SK-N-SH treated with all-trans-retinoic acid at 6 μM for 48 hours (cell line): ENCODE data around the gene LPIN3.

ENCODE experiments used
- ATAC-seq: fragments of 200-7000 bp; cut with Tn5 transposase; 3 replicates; pipeline ENCODE4 v1.9.1; 2020; ENCODE audit warnings: mild to moderate bottlenecking, moderate library complexity
- ARNTL ChIP-seq: fragments of 450-650 bp; formaldehyde crosslinking; IDR thresholded peaks from 2 replicates; pipeline ENCODE4 v1.5.0; 2020; ENCODE audit warnings: low read depth, mild to moderate bottlenecking, moderate library complexity, borderline replicate concordance
- BACH2 ChIP-seq: fragments of 250-450 bp; sonication (Bioruptor Pico); IDR thresholded peaks from 2 replicates; pipeline ENCODE4 v1.9.0; 2021; ENCODE audit warnings: mild to moderate bottlenecking, borderline replicate concordance
- CREB5 ChIP-seq: fragments of 250-450 bp; sonication (Bioruptor Pico); IDR thresholded peaks from 2 replicates; pipeline ENCODE4 v1.5.1; 2020; ENCODE audit warnings: low read depth, mild to moderate bottlenecking, moderate library complexity
- CSRNP3 ChIP-seq: fragments of 250-450 bp; sonication (Bioruptor Pico); IDR thresholded peaks from 2 replicates; pipeline ENCODE4 v1.5.1; 2021; ENCODE audit warnings: mild to moderate bottlenecking, moderate library complexity
- ESRRG ChIP-seq: fragments of 250-450 bp; sonication (Bioruptor Pico); IDR thresholded peaks from 2 replicates; pipeline ENCODE4 v1.6.1; 2021; ENCODE audit warnings: mild to moderate bottlenecking
- GLIS3 ChIP-seq: fragments of 250-450 bp; sonication (Bioruptor Pico); IDR thresholded peaks from 2 replicates; pipeline ENCODE4 v1.5.0; 2020; ENCODE audit warnings: mild to moderate bottlenecking, moderate library complexity
- ISL1 ChIP-seq: fragments of 250-450 bp; sonication (Bioruptor Pico); IDR thresholded peaks from 2 replicates; pipeline ENCODE4 v2.1.2; 2022; ENCODE audit warnings: mild to moderate bottlenecking, moderate library complexity
- OSR1 ChIP-seq: fragments of 250-450 bp; sonication (Bioruptor Pico); IDR thresholded peaks from 2 replicates; pipeline ENCODE4 v1.8.0; 2022; ENCODE audit warnings: moderate library complexity, mild to moderate bottlenecking, inconsistent platforms
- POU6F1 ChIP-seq: fragments of 250-450 bp; sonication (Bioruptor Pico); IDR thresholded peaks from 2 replicates; pipeline ENCODE4 v1.8.0; 2021; ENCODE audit warnings: low read depth, mild to moderate bottlenecking, moderate library complexity, borderline replicate concordance
- PPARA ChIP-seq: fragments of 250-450 bp; sonication (Bioruptor Pico); IDR thresholded peaks from 2 replicates; pipeline ENCODE4 v1.5.0; 2020; ENCODE audit warnings: mild to moderate bottlenecking, borderline replicate concordance
- RARB ChIP-seq: fragments of 250-450 bp; sonication (Bioruptor Pico); IDR thresholded peaks from 2 replicates; pipeline ENCODE4 v1.8.0; 2021; ENCODE audit warnings: mild to moderate bottlenecking, moderate library complexity
- SNAI2 ChIP-seq: fragments of 250-450 bp; sonication (Bioruptor Pico); IDR thresholded peaks from 2 replicates; pipeline ENCODE4 v1.5.0; 2020; ENCODE audit warnings: mild to moderate bottlenecking, moderate library complexity
- TOX ChIP-seq: fragments of 250-450 bp; sonication (Bioruptor Pico); IDR thresholded peaks from 2 replicates; pipeline ENCODE4 v1.8.0; 2021; ENCODE audit warnings: mild to moderate bottlenecking, moderate library complexity, borderline replicate concordance
- ZC3H10 ChIP-seq: fragments of 250-450 bp; sonication (Bioruptor Pico); IDR thresholded peaks from 2 replicates; pipeline ENCODE4 v1.5.1; 2021; ENCODE audit warnings: mild to moderate bottlenecking, moderate library complexity
- ZFP30 ChIP-seq: fragments of 450-650 bp; formaldehyde crosslinking; IDR thresholded peaks from 2 replicates; pipeline ENCODE4 v1.5.0; 2022; ENCODE audit warnings: mild to moderate bottlenecking, moderate library complexity
- ZNF565 ChIP-seq: fragments of 450-650 bp; formaldehyde crosslinking; conservative IDR thresholded peaks from 2 replicates; pipeline ENCODE4 v1.5.0; 2020; ENCODE audit warnings: low read depth, mild to moderate bottlenecking, moderate library complexity
- ZNF70 ChIP-seq: fragments of 450-650 bp; formaldehyde crosslinking; IDR thresholded peaks from 2 replicates; pipeline ENCODE4 v1.5.0; 2020; ENCODE audit warnings: mild to moderate bottlenecking, moderate library complexity
- ZNF8 ChIP-seq: fragments of 450-650 bp; formaldehyde crosslinking; IDR thresholded peaks from 2 replicates; pipeline ENCODE4 v1.5.0; 2020; ENCODE audit warnings: mild to moderate bottlenecking, moderate library complexity
- TF ChIP-seq, protein P1 (sequence below): fragments of 250-450 bp; sonication (Bioruptor Pico); IDR thresholded peaks from 2 replicates; pipeline ENCODE4 v1.8.0; 2020; ENCODE audit warnings: mild to moderate bottlenecking, moderate library complexity, borderline replicate concordance
- TF ChIP-seq, protein P2 (sequence below): fragments of 250-450 bp; sonication (Bioruptor Pico); IDR thresholded peaks from 2 replicates; pipeline ENCODE4 v1.5.0; 2020; ENCODE audit warnings: mild to moderate bottlenecking, moderate library complexity

LPIN3 gene

GRCh38 chr20:41393705-41394066 lies 53.1 kb downstream of the LPIN3 start:
- no peak for TF ChIP-seq BACH2 (CRISPR knock-in tag)
- TF ChIP-seq ZC3H10 (CRISPR knock-in tag), result no peak
- TF ChIP-seq SNAI2, result no peak
- no peak for TF ChIP-seq CREB5 (CRISPR knock-in tag)
- TF ChIP-seq OSR1 (CRISPR knock-in tag), result no peak
- TF ChIP-seq TOX (CRISPR knock-in tag), result no peak
- no peak for TF ChIP-seq CSRNP3 (CRISPR knock-in tag)
- TF ChIP-seq, protein P1, sequence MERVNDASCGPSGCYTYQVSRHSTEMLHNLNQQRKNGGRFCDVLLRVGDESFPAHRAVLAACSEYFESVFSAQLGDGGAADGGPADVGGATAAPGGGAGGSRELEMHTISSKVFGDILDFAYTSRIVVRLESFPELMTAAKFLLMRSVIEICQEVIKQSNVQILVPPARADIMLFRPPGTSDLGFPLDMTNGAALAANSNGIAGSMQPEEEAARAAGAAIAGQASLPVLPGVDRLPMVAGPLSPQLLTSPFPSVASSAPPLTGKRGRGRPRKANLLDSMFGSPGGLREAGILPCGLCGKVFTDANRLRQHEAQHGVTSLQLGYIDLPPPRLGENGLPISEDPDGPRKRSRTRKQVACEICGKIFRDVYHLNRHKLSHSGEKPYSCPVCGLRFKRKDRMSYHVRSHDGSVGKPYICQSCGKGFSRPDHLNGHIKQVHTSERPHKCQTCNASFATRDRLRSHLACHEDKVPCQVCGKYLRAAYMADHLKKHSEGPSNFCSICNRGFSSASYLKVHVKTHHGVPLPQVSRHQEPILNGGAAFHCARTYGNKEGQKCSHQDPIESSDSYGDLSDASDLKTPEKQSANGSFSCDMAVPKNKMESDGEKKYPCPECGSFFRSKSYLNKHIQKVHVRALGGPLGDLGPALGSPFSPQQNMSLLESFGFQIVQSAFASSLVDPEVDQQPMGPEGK, result no peak
- TF ChIP-seq, protein P2, sequence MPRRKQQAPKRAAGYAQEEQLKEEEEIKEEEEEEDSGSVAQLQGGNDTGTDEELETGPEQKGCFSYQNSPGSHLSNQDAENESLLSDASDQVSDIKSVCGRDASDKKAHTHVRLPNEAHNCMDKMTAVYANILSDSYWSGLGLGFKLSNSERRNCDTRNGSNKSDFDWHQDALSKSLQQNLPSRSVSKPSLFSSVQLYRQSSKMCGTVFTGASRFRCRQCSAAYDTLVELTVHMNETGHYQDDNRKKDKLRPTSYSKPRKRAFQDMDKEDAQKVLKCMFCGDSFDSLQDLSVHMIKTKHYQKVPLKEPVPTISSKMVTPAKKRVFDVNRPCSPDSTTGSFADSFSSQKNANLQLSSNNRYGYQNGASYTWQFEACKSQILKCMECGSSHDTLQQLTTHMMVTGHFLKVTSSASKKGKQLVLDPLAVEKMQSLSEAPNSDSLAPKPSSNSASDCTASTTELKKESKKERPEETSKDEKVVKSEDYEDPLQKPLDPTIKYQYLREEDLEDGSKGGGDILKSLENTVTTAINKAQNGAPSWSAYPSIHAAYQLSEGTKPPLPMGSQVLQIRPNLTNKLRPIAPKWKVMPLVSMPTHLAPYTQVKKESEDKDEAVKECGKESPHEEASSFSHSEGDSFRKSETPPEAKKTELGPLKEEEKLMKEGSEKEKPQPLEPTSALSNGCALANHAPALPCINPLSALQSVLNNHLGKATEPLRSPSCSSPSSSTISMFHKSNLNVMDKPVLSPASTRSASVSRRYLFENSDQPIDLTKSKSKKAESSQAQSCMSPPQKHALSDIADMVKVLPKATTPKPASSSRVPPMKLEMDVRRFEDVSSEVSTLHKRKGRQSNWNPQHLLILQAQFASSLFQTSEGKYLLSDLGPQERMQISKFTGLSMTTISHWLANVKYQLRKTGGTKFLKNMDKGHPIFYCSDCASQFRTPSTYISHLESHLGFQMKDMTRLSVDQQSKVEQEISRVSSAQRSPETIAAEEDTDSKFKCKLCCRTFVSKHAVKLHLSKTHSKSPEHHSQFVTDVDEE (CRISPR knock-in tag), result no peak
- no peak for ATAC-seq

GRCh38 chr20:41394081-41394480 lies 53.5 kb downstream of the LPIN3 start:
- TF ChIP-seq GLIS3, result no peak
- no peak for TF ChIP-seq ZFP30
- no peak for TF ChIP-seq ZC3H10 (CRISPR knock-in tag)
- TF ChIP-seq SNAI2, result no peak
- no peak for TF ChIP-seq RARB
- no peak for ATAC-seq

DNA sequence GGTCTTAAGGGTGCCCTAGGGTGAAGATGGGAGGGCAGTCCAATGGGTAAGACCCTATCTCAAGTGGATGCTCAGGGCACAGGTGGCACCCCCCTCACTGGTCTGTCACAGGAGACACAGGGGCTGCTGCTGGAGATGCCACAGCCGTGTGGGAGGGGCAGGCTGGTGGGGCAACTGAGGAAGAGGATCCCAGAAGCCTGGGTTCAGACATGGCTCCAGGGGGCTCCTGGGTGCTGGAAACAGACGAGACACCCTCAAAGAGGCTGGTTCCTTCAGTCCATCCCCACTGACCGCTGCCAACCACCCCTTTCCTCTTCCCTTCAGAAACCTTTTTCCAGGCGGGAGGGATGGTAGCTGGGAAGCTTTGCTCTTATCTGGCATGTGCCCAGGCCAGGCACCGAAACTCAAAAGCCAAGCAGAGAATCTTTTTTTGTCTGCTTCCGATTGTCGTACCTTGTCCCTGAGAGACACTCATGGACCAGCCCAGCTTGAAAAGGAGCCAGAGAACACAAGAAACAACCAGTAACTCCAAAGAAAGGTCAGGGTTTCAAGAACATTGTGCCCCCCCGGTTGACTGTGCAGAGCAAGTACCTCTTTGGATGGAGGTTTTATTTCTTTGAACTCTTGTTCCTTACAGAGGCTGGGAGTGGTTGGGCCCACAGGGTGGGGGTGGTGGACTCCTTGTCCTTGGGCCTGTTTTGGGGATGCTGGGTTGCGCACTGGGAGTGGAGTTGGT lies 54.5 kb downstream of the LPIN3 start:
- TF ChIP-seq POU6F1 (CRISPR knock-in tag) (no peak), ZNF70 (no peak), TOX (CRISPR knock-in tag) (no peak), ZNF8 (CRISPR knock-in tag) (no peak), ARNTL (no peak), PPARA (CRISPR knock-in tag) (no peak)
- ATAC-seq, result no peak

GRCh38 chr20:41395667-41396664 lies 55.3 kb downstream of the LPIN3 start:
- ATAC-seq, result no peak; the same call in 2 of the 3 replicates
- TF ChIP-seq BACH2 (CRISPR knock-in tag) (no peak), ZNF565 (CRISPR knock-in tag) (no peak), ESRRG (CRISPR knock-in tag) (no peak), ZNF70 (no peak), OSR1 (CRISPR knock-in tag) (no peak), ZC3H10 (CRISPR knock-in tag) (no peak), ISL1 (CRISPR knock-in tag) (no peak), TOX (CRISPR knock-in tag) (no peak)
- TF ChIP-seq, protein P1, result no peak
- TF ChIP-seq, protein P2 (CRISPR knock-in tag), result no peak
